IPS-18c (cell line): ENCODE measurements around the gene ATP2C2.
A peak's percentile ranks its signal among the peaks of the same experiment; 100 is the strongest.

ENCODE experiments used
- H3K4me3 ChIP-seq: 2 replicates; pipeline ENCODE4 v1.7.0; 2013; ENCODE audit warnings: low read depth, mild to moderate bottlenecking, low read length, moderate library complexity; ENCODE audit not compliant: insufficient read depth
- H3K9me3 ChIP-seq: one replicate; pipeline ENCODE4 v1.6.1; 2013; ENCODE audit warnings: mild to moderate bottlenecking, low read length, moderate library complexity; ENCODE audit not compliant: control insufficient read depth, insufficient read depth

ATP2C2 gene

GRCh38 chr16:84504420-84505248, 136.3 kb downstream of the ATP2C2 start, which contains the start of gene MEAK7:
TSS of gene MEAK7 (minus strand) at chr16:84504659. CDS start at chr16:84498086, 6,573 bp downstream.
- H3K9me3 ChIP-seq, result peaks cover 4% of the 10 kb centered on the region
- peak within 1 kb of the TSS; percentile 97 for H3K4me3 ChIP-seq

- Histone ChIP-seq H3K9me3 (peaks cover 4% of the 10 kb centered on the region), H3K4me3 (peak overlapping the region; percentile 46)
Measured at GRCh38 chr16:84505249-84506187, 137.2 kb downstream of the ATP2C2 start.

- Histone ChIP-seq H3K9me3 (peaks cover 2% of the 10 kb centered on the region), H3K4me3 (no peak overlapping the region)
Measured at GRCh38 chr16:84507011-84507982, 139.0 kb downstream of the ATP2C2 start.

GRCh38 chr16:84508502-84508901, 140.2 kb downstream of the ATP2C2 start:
- Histone ChIP-seq H3K9me3 (peaks cover 2% of the 10 kb centered on the region), H3K4me3 (no peak overlapping the region)

- no peak overlapping the region for H3K4me3 ChIP-seq
- H3K9me3 ChIP-seq, result peaks cover 1% of the 10 kb centered on the region
Measured at GRCh38 chr16:84509032-84509950, 141.0 kb downstream of the ATP2C2 start.

- H3K9me3 ChIP-seq, result no peaks in the 10 kb centered on the region
- H3K4me3 ChIP-seq, result no peak overlapping the region
Measured at GRCh38 chr16:84511180-84511800, 143.0 kb downstream of the ATP2C2 start.

- Histone ChIP-seq H3K9me3 (no peaks in the 10 kb centered on the region), H3K4me3 (no peak overlapping the region)
Measured at GRCh38 chr16:84511831-84512230, 143.5 kb downstream of the ATP2C2 start.

GRCh38 chr16:84513123-84513522, 144.8 kb downstream of the ATP2C2 start:
- no peaks in the 10 kb centered on the region for H3K9me3 ChIP-seq
- H3K4me3 ChIP-seq, result no peak overlapping the region

- no peak overlapping the region for H3K4me3 ChIP-seq
- no peaks in the 10 kb centered on the region for H3K9me3 ChIP-seq
Measured at GRCh38 chr16:84513666-84514065, 145.3 kb downstream of the ATP2C2 start.
